ENCODE measurements around the gene SLC35F4.
"Not testable (repeated sequence)": the region's sequence is repeated elsewhere in the genome, so short reads cannot be mapped to it uniquely, and the experiment has no call there.

Gene SLC35F4

DNA sequence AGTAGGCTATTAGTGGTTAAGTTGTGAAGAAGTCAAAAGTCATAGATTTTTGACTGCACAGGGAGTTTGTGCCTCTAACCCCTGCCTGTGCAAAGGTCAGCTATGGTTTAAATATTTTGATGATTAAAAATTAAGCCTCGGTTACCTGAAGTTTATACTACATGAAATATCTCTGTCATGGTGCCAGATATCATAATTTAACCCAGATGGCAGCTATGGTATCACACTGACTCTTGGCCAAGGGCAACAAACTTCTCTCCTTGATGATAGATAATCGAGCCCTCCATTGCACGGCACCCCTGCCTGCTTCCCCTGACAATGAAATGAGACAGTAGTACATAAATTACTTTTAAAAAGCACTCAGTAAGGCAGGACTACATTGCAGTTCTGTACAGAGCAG is 80.8 kb downstream of the SLC35F4 start:
- DNase-seq = no peak

DNA sequence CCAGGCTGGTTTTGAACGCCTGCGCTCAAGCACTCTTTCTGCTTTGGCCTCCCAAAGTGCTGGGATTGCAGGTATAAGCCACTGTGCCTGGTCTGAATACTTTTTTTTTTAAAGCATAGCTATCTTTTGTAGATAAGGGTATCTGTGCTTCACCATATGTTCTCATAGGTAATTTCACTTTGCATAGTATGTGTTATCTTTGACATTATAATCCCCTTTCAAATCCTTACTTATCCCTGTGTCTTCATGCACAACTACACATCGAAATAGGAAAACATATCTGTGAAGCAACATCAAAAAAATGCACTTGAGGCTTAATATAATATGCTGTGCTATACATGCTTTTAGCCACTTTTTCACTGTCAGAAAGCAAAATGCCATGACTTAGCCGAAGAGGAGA is 94.1 kb downstream of the SLC35F4 start:
- no peak for DNase-seq

DNA sequence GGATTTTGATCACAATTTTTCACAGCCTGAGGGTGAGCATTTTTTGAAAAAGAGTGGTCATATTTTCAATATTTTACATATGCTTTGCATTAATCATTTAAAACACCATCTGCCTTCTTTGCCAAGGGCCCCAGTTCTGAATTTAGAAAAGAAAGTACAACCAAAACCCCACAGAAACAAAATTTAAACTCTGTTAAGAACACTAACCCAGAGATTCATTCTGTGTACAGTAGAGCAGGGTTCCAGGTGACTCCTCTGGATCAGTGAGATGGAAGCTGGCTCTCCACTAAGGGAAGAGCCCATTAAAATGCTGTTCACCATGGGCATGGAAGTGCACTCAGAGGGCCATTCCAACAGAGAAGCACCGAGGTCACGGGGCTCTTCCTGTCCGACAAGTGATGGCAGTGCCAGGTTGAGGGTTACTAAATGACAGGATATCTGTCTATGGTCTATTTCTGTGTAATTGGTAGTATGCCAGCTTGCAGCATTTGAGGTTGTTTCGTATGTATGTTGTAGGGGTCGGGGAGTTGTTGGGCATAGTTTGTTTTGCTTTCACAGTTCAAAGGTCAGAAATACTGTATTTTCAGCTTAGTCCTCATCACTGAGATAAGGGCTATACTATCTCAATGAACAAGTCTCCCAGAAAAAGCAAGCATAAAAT is 95.9 kb downstream of the SLC35F4 start:
- DNase-seq = no peak

DNA sequence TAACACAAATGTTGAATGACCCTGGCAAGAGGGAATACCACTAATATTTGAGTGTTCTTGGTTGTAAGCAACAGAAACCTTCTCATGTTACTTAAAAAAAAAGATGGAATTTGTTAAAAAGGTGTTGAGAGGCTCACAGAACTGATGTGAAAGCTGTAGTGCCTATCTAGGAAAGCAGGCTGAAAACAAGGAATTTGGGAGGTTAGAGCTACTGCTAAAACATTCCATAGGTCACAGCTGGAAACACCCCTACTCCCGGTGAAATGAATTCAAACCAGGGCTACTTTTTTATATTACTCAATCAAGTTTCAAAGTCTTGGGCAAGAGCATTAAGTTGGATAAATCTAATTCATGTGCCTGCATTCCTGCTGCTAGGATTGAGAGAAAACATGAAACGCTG is 104.1 kb downstream of the SLC35F4 start:
- no peak for DNase-seq

DNA sequence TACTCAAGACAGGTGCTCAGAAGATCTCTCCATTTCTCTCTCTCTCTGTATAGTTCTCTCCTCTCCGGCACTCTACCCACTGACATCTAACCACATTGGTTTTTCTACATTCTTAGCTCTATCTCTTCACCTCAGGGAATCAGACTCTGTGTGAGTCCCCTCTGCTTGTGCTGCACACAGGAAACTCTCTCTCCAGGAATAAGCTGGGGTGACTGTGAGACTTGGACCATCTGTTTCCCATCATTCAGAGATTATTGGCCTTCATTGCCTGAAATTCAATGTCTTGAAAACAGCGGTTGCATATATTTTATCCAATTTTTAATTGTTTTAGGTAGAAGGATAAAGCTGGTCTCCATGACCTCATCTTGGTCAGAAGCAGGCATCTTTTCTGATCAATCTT is 105.0 kb downstream of the SLC35F4 start:
- no peak for DNase-seq

DNA sequence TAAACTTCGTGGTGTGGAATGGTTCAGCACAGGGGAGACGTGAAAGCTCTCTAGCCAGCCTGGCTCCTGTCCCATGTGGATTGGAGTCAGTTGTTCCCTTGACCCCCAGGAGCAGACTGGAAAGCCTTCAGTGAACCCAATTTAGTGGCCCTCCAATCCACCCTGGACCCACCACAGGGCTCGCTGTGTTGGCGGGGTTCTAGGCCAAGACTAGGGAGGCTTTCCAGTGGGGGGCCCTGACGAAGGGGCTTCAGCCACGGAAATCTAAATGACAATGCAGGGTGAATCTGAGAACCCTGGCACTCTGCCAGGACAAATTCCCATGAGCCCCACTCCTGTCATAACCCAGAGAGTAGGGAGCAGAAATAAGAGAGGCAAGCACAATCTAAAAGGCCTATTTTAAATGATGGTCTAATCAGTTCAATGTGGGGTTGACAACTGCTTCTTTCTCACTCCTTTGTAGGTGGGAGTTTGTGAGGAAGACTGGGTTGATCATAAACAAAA is 110.8 kb downstream of the SLC35F4 start:
- no peak for DNase-seq

DNA sequence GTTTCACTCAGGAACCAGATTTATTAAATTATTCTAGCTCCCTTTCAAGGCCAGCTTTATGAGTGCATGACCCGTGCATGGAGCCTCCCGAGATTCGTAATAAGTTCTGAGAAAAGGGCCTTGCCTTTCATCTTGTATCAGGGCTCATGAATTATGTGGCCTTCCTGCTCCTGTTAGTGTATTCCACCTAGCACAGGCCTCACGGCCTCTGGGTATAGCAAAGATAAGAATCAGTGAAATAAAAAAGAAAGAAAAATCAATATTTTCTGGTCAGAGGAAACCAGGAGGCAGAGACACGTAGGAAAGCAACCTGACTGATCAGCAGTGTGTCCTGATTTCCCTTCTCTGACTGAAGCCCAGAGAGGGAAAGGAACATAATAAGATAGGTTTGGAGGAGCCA is 111.4 kb downstream of the SLC35F4 start:
- DNase-seq = no peak

DNA sequence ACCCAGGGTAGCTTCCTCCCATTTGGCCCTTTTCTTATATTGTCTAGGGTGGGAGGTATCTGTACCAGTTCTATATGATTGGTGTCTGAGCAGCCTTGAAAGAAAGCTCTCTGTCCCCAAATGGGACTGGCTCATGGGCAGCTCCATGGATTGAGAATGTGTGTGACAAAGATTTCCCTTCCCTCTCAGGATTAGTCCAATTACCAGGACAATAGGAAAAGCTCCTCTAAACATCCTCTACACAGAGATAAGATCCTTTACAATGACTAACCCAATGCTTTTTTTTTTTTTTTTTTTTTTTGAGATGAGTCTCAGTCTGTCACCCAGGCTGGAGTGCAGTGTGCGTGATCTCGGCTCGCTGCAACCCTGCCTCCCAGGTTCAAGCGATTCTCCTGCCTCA is 112.1 kb downstream of the SLC35F4 start:
- no peak for DNase-seq

DNA sequence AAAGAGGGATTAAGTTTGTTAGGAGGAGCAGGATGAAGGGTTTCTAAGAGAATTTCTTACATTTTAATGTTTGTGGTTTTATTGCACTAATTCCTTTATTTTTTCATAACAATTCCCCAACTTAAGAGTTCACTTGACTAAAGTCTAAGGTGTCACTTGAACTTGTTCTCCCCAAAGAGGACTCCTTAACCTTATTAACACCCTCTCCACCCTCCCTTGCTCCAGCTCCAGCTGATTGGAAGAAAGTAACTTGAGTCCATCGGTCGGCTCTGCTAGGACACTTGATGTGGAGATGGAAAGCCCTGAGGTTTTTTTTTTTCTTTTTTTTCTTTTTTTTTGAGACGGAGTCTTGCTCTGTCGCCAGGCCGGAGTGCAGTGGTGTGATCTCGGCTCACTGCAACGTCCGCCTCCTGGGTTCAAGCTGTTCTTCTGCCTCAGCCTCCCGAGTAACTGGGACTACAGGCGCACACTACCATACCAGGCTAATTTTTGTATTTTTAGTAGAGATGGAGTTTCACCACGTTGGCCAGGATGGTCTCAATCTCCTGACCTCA is 113.7 kb downstream of the SLC35F4 start:
- DNase-seq = not testable (repeated sequence)

DNA sequence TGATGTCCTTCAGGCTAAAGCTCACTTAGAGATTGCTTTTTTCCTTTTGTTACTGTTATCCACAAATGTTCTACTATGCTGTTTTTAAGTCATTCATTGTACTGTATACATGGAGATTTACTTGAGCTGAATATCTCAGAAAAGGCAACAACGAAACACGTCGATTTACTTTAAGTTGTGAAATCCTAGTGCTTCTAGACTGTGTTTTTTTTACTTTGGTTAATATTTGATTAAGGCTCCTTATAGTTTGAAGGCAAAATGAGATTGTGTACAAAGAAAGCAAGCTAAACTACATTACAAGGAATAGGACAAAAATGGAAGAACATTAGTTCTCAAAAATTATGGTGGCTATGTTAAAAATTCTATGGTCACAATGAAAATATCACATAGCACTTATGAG is 114.5 kb downstream of the SLC35F4 start:
- no peak for DNase-seq

DNA sequence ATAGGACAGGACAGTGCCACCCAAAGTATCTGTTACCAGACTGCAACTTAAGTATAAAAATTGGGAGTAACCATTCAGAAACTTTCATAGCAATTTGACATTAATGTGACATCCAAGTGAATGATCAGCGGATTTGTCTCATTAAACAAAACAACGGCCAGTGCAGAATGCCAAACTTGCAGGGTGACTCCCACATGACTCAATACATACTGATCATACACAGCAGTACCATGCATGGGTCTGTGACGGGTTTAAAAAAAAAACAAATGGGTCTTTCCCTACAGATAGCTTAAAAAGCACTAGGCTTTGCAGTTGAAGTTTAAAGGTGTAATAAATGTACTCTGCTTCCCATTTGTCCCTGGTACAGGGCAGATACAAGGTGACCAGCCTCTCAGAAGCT is 116.6 kb downstream of the SLC35F4 start:
- DNase-seq = peak; percentile 62

DNA sequence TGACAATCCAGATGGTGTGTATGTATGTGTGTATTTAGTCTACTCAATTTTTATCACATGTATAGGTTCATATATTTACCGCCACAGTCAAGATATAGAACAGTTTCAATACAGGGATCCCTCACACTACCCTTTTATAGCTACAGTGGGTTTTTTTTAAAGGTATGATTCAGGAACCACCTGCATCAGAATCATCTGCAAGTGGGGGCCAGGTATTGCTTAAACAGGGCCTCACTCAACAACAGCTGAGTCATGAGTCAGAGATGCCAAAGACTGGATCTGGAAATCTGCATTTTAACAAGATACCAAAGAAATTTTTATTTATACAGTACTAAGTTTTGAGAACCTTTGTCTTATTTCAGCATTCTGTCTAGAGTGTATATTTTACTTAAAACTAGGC is 117.6 kb downstream of the SLC35F4 start:
- no peak for DNase-seq

DNA sequence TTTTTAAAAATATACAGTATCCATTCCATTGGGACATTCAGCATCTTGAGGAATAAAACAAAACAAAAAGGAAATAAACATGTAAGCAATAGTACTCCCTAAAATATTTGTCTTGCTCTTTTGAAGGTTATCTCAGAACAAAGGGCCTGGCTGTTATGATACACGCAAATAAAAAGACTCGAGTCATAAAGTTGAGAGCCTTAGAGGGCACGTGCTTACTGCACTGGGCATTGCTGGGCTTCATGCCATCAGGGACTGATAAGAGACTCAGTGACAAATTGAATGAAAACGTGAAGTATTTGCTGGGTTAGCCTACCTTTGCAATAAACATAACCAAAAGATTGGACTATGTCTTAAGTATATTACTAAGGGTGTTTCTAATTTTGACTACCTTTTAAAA is 118.9 kb downstream of the SLC35F4 start:
- no peak for DNase-seq

DNA sequence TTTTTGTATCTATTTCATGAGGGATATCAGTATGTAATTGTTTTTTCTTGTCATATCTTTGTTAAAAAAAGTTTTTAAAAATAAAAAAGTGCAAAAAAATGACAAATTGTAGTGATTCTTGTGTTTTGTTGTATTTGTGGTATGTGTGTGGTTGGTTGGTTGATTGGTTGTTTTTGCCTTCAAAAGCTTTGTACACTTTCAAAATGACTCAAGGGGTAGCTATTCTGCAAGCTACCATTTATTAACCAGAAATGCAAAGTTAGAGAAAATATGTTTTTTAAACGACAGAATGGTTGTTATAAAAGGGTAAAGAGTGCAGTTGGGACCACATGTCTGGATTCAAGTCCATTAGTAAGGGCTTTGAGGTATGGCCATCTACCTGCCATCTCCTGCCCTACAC is 119.3 kb downstream of the SLC35F4 start:
- DNase-seq = no peak

DNA sequence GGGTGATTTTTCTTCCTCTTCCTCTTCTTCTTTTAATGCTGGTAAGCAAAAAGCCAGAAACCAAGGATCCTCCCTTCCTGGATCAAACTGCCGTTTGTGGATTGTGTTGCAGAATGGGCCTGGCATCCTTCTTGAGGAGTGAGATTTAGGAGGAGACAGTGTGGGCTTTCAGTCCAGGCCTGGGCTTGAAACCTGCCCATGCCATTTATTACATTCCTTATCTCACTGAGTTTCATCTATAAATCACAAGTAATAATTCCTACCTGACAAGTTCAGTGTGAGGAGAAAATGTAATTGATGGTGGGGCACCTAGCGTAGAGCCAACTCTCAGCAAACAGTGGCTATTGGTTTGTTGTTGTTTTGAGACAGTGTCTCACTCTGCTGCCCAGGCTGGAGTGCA is 126.4 kb downstream of the SLC35F4 start:
- no peak for DNase-seq

DNA sequence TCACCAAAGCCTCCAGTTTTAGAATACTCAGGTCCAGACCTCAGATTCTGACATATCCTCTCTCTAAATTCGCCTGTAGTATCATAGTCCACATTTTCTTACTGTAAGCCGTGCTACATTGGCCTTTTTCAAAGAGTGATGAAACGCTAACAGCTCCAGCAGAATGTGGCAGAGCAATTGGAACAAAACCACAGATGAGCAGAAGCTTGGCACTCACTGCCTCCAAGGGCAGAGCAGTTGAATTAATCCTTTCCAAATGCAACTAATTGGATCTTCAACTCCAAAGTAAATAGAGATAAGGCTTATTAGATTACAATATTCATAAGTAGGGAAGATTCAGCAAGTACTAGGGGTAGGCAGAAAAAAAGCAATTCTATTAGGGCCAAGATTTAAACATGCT is 128.3 kb downstream of the SLC35F4 start:
- no peak for DNase-seq

DNA sequence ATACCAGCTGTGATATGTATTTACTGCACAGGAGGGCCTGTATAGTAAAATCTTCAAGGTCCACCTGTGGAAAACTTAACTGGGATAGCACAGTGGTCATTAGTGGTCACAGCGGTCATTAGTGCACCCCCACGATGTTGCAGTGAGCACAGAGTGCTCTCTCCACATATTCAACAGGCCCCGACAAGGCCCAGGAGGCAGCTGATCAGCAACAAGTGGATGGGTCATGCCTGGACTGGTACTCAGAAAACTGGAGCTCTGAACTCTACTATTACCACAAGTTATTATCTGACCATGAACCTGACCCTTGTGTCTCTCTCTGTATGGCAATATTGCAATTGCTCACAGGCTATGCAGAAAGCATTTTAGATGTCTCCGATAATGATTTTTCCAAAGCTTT is 129.5 kb downstream of the SLC35F4 start:
- no peak for DNase-seq

DNA sequence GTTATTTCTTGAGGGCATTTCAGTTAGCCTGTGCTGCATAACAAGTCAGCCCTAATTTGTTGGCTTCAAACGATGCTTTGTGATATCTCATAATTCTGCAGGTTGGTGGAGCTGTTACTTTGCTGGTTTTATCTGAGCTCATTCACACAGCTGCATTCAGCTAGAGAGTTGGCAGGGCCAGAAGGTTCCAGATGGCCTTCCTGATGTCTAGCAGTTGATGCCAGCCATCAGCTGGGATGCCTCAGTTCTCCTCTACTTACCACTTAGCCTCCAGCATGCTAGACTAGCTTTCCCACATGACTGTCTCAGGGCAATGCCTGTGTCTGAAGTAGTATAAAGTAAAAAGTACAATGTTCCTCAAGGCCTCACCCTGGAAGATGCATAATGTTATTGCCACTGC is 130.6 kb downstream of the SLC35F4 start:
- no peak for DNase-seq

DNA sequence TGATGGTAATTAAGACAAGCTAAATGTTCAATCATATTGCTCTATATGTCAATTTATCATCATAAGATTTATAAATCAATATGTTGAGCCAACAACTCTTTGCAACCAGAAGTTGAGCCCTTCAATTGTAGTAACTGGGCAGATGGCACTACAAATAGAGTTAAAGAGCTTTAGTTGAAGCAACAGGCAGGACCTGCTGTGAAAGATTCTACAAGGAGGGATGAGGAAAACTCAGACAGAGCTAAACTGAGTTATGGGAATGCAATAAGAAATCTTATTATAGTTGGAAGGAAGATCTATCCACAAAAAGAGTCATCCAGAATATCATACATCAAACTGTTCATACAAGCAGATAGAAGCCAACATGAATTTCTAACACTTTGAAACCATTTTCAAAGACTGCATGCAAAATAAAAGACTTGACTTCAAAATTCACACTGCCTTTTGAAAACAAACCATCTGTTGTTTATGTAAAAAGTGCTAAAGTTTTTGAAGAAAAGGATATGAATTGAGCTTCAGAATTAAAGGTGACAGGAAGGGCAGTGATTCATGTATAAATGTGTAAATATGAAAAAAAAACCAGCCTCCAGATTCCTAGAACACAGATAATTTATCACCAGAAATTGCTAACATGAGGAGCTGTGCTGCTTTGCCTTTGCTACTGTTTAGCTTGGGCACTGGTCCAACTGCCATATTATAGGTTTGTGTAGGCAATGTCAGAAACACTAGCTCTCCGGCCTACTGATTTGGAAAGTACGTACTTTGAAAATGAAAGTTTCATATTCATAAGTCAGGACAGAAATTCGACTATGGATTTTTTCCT is 133.2 kb downstream of the SLC35F4 start:
- DNase-seq = peak; percentile 65

DNA sequence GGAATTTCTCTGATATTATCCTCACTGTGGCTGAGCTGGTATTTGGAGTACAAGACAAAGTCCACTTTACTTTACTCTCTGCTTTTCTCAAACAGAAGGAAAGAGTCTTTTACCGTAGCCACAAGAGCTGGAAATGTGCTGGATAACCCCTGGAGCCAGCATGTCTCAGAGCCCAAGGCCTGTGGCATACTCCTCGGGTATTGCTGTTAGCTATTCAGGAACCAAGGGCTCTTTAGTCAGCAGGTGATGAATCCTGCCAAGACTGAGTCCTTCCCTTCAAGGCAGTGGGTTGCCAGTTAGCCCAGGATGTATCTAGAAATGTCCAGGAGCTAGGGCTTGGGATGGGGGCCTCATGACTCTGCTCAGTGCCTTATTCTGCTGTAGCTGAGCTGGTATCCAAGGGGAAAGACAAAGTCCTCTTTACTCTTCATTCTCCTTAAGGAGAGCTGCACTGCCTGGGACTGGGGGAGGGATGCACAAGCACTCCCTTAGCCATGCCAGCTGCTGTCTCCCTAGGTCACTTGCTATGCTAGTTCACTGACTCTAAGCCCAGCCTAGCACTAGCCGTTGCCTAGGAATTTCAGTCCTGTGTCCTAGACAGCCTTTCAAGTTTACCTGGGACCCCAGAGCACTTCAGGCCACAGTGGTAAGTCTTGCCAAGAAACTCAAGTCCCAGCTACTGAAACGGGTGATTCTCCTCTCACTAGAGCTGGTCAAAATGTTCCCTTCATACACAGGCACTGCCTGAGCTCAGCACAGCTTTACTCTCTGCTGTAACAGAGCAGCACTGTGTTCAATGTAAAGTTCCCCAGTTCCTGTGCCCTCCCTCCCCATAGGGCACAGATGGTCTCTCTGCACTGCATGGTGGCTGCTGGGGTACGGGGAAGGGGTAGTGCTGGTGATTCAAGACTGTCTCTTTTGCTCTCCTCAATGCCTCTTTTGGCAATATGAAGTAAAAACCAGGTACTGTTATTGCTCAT is 136.4 kb downstream of the SLC35F4 start:
- no peak for DNase-seq

DNA sequence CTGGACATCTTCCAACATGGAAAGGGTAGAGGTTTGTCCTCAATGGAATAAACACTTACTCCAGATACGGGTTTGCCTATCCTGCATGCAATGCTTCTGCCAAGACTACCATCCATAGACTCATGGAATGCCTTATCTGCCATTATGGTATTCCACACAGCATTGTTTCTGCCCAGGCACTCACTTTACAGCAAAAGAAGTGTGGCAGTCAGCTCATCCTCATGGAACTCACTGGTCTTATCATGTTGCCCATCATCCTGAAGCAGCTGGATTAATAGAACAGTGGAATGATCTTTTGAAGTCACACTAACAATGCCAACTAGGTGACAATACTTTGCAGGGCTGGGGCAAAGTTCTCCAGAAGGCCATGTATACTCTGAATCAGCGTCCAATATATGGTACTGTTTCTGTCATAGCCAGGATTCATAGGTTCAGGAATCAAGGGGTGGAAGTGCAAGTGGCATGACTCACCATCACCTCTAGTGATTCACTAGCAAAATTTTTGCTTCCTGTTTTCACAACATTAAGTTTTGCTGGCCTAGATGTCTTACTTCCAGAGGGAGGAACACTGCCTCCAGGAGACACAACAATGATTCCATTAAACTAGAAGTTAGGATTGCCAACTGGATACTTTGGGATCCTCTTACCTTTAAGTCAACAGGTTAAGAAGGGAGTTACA is 140.4 kb downstream of the SLC35F4 start:
- peak; percentile 79 for DNase-seq

DNA sequence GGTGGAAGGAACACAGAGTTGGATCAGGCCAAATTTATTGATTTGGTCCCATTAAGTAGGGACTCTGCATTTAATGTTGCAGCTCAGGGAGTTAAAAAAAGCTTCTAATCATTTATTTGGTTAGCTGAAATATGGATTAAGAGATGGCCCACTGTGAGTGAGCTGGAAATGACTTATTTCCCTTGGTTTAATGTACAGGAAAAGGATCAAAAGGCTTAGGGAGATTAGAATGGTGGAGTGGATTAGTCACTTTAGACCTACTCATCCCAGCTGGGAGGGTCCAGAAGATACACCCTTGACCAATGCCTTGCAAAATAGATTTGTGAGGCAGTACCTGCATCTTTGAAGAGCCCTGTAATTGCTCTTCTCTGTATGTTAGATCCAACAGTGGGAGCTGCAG is 143.8 kb downstream of the SLC35F4 start:
- not testable (repeated sequence) for DNase-seq

Data from HCEC 1CT (cell line).